Panc1 (cell line): ENCODE data around the gene FBXW7. TPM values are rescaled to one million over a fixed set of nuclear protein-coding genes. Genes with fewer than 3 reads are reported as not detected.

Experiments used
- ATAC-seq: fragments of 200-7000 bp; cut with Tn5 transposase; 2 replicates; pipeline ENCODE4 v1.9.1; 2020; ENCODE audit warnings: mild to moderate bottlenecking, moderate library complexity
- BruUV-seq: library from RNA; stranded (reverse); fragments of 400-500 nt; replicated peaks from 2 replicates; lab custom pipeline; 2021; lab: Mats Ljungman, UMichigan
- CTCF ChIA-PET: fragments of 300-600 bp; sonication (Branson Sonifier 250); formaldehyde crosslinking; loops from one replicate; lab custom pipeline; 2022; ENCODE audit warnings: antibody characterized with exemption; lab: Charles Lee
- POLR2A ChIA-PET: fragments of 300-600 bp; sonication (Branson Sonifier 250); formaldehyde crosslinking; loops from one replicate; lab custom pipeline; 2022; ENCODE audit warnings: antibody characterized with exemption; lab: Charles Lee
- DNase-seq: peaks from one replicate; pipeline ENCODE4 v3.0.0-alpha.2; 2010; ENCODE audit warnings: low read depth, low spot score
- H3K27ac ChIP-seq: 2 replicates; pipeline ENCODE4 v1.5.1; 2011; ENCODE audit warnings: mild to moderate bottlenecking, low read length, inconsistent platforms
- H3K27me3 ChIP-seq: fragments of 200-500 bp; sonication (Bioruptor generic); 2 replicates; pipeline ENCODE4 v1.6.0; 2014; ENCODE audit warnings: low read length, inconsistent platforms; ENCODE audit not compliant: control insufficient read depth, insufficient read depth
- H3K36me3 ChIP-seq: fragments of 200-500 bp; sonication (Bioruptor generic); 2 replicates; pipeline ENCODE4 v1.5.1; 2014; ENCODE audit warnings: inconsistent platforms, mild to moderate bottlenecking, low read length, moderate library complexity; ENCODE audit not compliant: control insufficient read depth, insufficient read depth
- H3K4me1 ChIP-seq: 2 replicates; pipeline ENCODE4 v1.5.1; 2011; ENCODE audit warnings: inconsistent platforms, mild to moderate bottlenecking, low read length, moderate library complexity; ENCODE audit not compliant: control insufficient read depth, insufficient read depth
- H3K4me3 ChIP-seq, 2 experiments: 2 replicates each; pipeline ENCODE4 v1.5.1; 2011 to 2012; ENCODE audit warnings: low read depth in 2 of 2, low read length in 2 of 2, mild to moderate bottlenecking in 2 of 2, inconsistent platforms in 1 of 2, moderate library complexity in 1 of 2
- H3K9me3 ChIP-seq: fragments of 200-500 bp; sonication (Bioruptor generic); 2 replicates; pipeline ENCODE4 v1.5.1; 2014; ENCODE audit warnings: low read depth, mild to moderate bottlenecking, inconsistent platforms, low read length, moderate library complexity; ENCODE audit not compliant: control insufficient read depth, insufficient read depth
- CTCF ChIP-seq: fragments of 450-650 bp; IDR thresholded peaks from 2 replicates; pipeline ENCODE4 v1.5.1; 2017; ENCODE audit warnings: mild to moderate bottlenecking
- POLR2AphosphoS5 ChIP-seq: IDR thresholded peaks from 2 replicates; pipeline ENCODE4 v1.6.1; 2012; ENCODE audit warnings: mild to moderate bottlenecking, low read depth, low read length, moderate library complexity
- REST ChIP-seq, 2 experiments: IDR thresholded peaks; 2 replicates each; pipeline ENCODE4 v1.6.1; 2011 to 2012; ENCODE audit warnings: low read depth in 2 of 2, control low read depth in 1 of 2, low read length in 1 of 2, mild to moderate bottlenecking in 1 of 2, moderate library complexity in 1 of 2; ENCODE audit not compliant: insufficient read depth in 1 of 2
- SIN3A ChIP-seq: IDR thresholded peaks from 2 replicates; pipeline ENCODE4 v1.6.1; 2012; ENCODE audit warnings: low read depth, mild to moderate bottlenecking, low read length, moderate library complexity, borderline replicate concordance; ENCODE audit not compliant: insufficient read depth
- TCF7L2 ChIP-seq: IDR thresholded peaks from 2 replicates; pipeline ENCODE4 v1.6.1; 2011; ENCODE audit warnings: mild to moderate bottlenecking, low read depth, low read length, inconsistent platforms
- in situ Hi-C: cut with HindIII; loops from 2 replicates; pipeline ENCODE4 v1.10.0; 2016; ENCODE audit warnings: low sequenced_read_pairs, low pct_unique_long_range_greater_than_20kb
- intact Hi-C: fragments of 100-400 bp; cut with micrococcal nuclease; formaldehyde crosslinking; loops from one replicate; pipeline ENCODE4 v1.10.0; 2022; ENCODE audit not compliant: unreplicated experiment
- total RNA-seq: library from RNA; stranded (reverse); gene quantifications from one replicate; pipeline ENCODE4 v1.2.1, GENCODE V29; 2021; ENCODE audit not compliant: unreplicated experiment

FBXW7 gene
- total RNA-seq, 1 experiment from 2014 or later, result 16.2 TPM

GRCh38 chr4:152427981-152428380 is 107.9 kb downstream of the FBXW7 start:
- Histone ChIP-seq H3K27ac (no peak overlapping the region), H3K4me3 (no peak overlapping the region), H3K9me3 (no peaks in the 10 kb centered on the region), H3K4me1 (no peaks in the 10 kb centered on the region), H3K36me3 (no peaks in the 10 kb centered on the region), H3K27me3 (no peaks in the 10 kb centered on the region)
- POLR2A ChIA-PET, result interaction anchor here (0.6 kb wide), 1 partner anchor 50 kb away, joined by 8 read pairs; no protein-coding TSS in a partner anchor
- TF ChIP-seq REST (IDR thresholded peaks at IDR 0.05; ENCODE audit: insufficient read depth in 1 of 2, low read depth in 2 of 2, low read length in 1 of 2) (no peak), POLR2AphosphoS5 (no peak), TCF7L2 (no peak), CTCF (no peak), SIN3A (no peak)
- CTCF ChIA-PET, result no interaction called here
- no TSS peak for BruUV-seq
- in situ Hi-C loops (no loop called here), intact Hi-C loops (no loop called here)
- ATAC-seq (no peak), DNase-seq (no peak)

- H3K27me3 ChIP-seq, result no peaks in the 10 kb centered on the region
- in situ Hi-C loops, result no loop called here
- ChIA-PET POLR2A (no interaction called here), CTCF (interaction anchor here (0.6 kb wide), 1 partner anchor 28 kb away, joined by 5 read pairs; no protein-coding TSS in a partner anchor)
- H3K36me3 ChIP-seq, result no peaks in the 10 kb centered on the region
- TF ChIP-seq TCF7L2 (no peak), SIN3A (no peak), REST (IDR thresholded peaks at IDR 0.05; ENCODE audit: insufficient read depth in 1 of 2, low read depth in 2 of 2, low read length in 1 of 2) (no peak), CTCF (no peak), POLR2AphosphoS5 (no peak)
- ATAC-seq (no peak), DNase-seq (no peak)
- no peaks in the 10 kb centered on the region for H3K9me3 ChIP-seq
- no peak overlapping the region for H3K27ac ChIP-seq
- no peak overlapping the region for H3K4me3 ChIP-seq
- no TSS peak for BruUV-seq
- intact Hi-C loops, result no loop called here
- no peaks in the 10 kb centered on the region for H3K4me1 ChIP-seq
These were observed 110.9 kb downstream of the FBXW7 start for GRCh38 chr4:152424977-152425376.
